OCI-LY1 (cell line): ENCODE results near the gene PDE12.

ENCODE experiments used
- H2AFZ ChIP-seq: fragments of 200-600 bp; sonication (generic), shearing (Covaris generic); 2 replicates; pipeline ENCODE4 v1.6.0; 2014; ENCODE audit warnings: antibody characterized with exemption, mild to moderate bottlenecking, low read length
- H3F3A ChIP-seq: fragments of 200-600 bp; sonication (generic), shearing (Covaris generic); 2 replicates; pipeline ENCODE4 v1.6.0; 2014; ENCODE audit warnings: mild to moderate bottlenecking, antibody characterized with exemption, low read length, moderate library complexity; ENCODE audit not compliant: insufficient read depth
- H3K27ac ChIP-seq: fragments of 200-600 bp; sonication (generic); 2 replicates; pipeline ENCODE4 v1.5.1; 2014; ENCODE audit warnings: low read length, mixed run types, mild to moderate bottlenecking, low read depth; ENCODE audit not compliant: poor library complexity, severe bottlenecking
- H3K27me3 ChIP-seq: fragments of 200-600 bp; sonication (generic); 2 replicates; pipeline ENCODE4 v1.6.0; 2014; ENCODE audit warnings: antibody characterized with exemption, mild to moderate bottlenecking, low read length, moderate library complexity; ENCODE audit not compliant: insufficient read depth
- H3K36me3 ChIP-seq: fragments of 200-600 bp; sonication (generic); 2 replicates; pipeline ENCODE4 v1.6.1; 2014; ENCODE audit warnings: mild to moderate bottlenecking, antibody characterized with exemption, low read length, moderate library complexity, mixed read lengths; ENCODE audit not compliant: insufficient read depth
- H3K4me1 ChIP-seq: fragments of 200-600 bp; sonication (generic); 2 replicates; pipeline ENCODE4 v1.5.1; 2014; ENCODE audit warnings: mild to moderate bottlenecking, low read length, moderate library complexity; ENCODE audit not compliant: insufficient read depth, severe bottlenecking
- H3K4me2 ChIP-seq: fragments of 200-600 bp; sonication (generic), shearing (Covaris generic); 2 replicates; pipeline ENCODE4 v1.6.1; 2014; ENCODE audit warnings: low read length
- H3K4me3 ChIP-seq: fragments of 200-600 bp; sonication (generic); 2 replicates; pipeline ENCODE4 v1.5.1; 2014; ENCODE audit warnings: low read length, low read depth, mild to moderate bottlenecking, mixed read lengths; ENCODE audit not compliant: poor library complexity, severe bottlenecking
- H3K79me2 ChIP-seq: fragments of 200-600 bp; shearing (Covaris generic); 2 replicates; pipeline ENCODE4 v1.6.1; 2016; ENCODE audit warnings: mixed run types, low read length, mixed read lengths; ENCODE audit not compliant: insufficient read depth
- H3K9ac ChIP-seq: fragments of 200-600 bp; sonication (generic), shearing (Covaris generic); 2 replicates; pipeline ENCODE4 v1.6.1; 2014; ENCODE audit warnings: mild to moderate bottlenecking, low read length, mixed read lengths
- H3K9me2 ChIP-seq: fragments of 200-600 bp; sonication (generic), shearing (Covaris generic); 2 replicates; pipeline ENCODE4 v1.6.1; 2014; ENCODE audit warnings: low read depth, mild to moderate bottlenecking, low read length, mixed read lengths
- H3K9me3 ChIP-seq: fragments of 200-600 bp; shearing (Covaris generic); 2 replicates; pipeline ENCODE4 v1.6.1; 2014; ENCODE audit warnings: low read length, mixed read lengths
- H4K20me1 ChIP-seq: fragments of 200-600 bp; sonication (generic), shearing (Covaris generic); 2 replicates; pipeline ENCODE4 v1.6.0; 2016; ENCODE audit warnings: mild to moderate bottlenecking, low read length; ENCODE audit not compliant: insufficient read depth
- CTCF ChIP-seq: fragments of 200-600 bp; sonication (generic), shearing (Covaris generic); IDR thresholded peaks from 2 replicates; pipeline ENCODE4 v1.5.1; 2017; ENCODE audit warnings: mild to moderate bottlenecking, antibody characterized with exemption, low read length, moderate library complexity, mixed read lengths
- EZH2 ChIP-seq: fragments of 200-600 bp; sonication (generic), shearing (Covaris generic); IDR thresholded peaks from 2 replicates; pipeline ENCODE4 v1.8.0; 2017; ENCODE audit warnings: borderline replicate concordance, mixed run types, mild to moderate bottlenecking, antibody characterized with exemption, low read length, moderate library complexity, mixed read lengths

Gene PDE12

GRCh38 chr3:57569859-57570450 lies 13.9 kb downstream of the PDE12 start:
- H3K4me1 ChIP-seq = no peaks in the 10 kb centered on the region
- no peak overlapping the region for H3K27ac ChIP-seq
- no peak overlapping the region for H2AFZ ChIP-seq
- H3F3A ChIP-seq = no peaks in the 10 kb centered on the region
- H3K4me3 ChIP-seq = no peak overlapping the region
- no peaks in the 10 kb centered on the region for H4K20me1 ChIP-seq
- H3K27me3 ChIP-seq = no peaks in the 10 kb centered on the region
- no peak overlapping the region for H3K4me2 ChIP-seq
- H3K9ac ChIP-seq = no peak overlapping the region
- H3K9me2 ChIP-seq = no peaks in the 10 kb centered on the region
- peaks cover 79% of the 10 kb centered on the region for H3K36me3 ChIP-seq
- 0 out of 2 replicates have a peak, but pooled peaks cover 3% of the 10 kb centered on the region for H3K79me2 ChIP-seq
- H3K9me3 ChIP-seq = no peaks in the 10 kb centered on the region
- no peak for TF ChIP-seq CTCF
- TF ChIP-seq EZH2 = no peak

- H3K4me1 ChIP-seq = no peaks in the 10 kb centered on the region
- no peaks in the 10 kb centered on the region for H3F3A ChIP-seq
- TF ChIP-seq EZH2 = no peak
- TF ChIP-seq CTCF = no peak
- no peak overlapping the region for H3K4me3 ChIP-seq
- no peak overlapping the region for H2AFZ ChIP-seq
- H3K27me3 ChIP-seq = no peaks in the 10 kb centered on the region
- H3K4me2 ChIP-seq = no peak overlapping the region
- no peaks in the 10 kb centered on the region for H3K9me3 ChIP-seq
- 0 out of 2 replicates have a peak, but pooled peaks cover 3% of the 10 kb centered on the region for H3K79me2 ChIP-seq
- H3K9ac ChIP-seq = no peak overlapping the region
- H3K9me2 ChIP-seq = no peaks in the 10 kb centered on the region
- no peak overlapping the region for H3K27ac ChIP-seq
- peaks cover 82% of the 10 kb centered on the region for H3K36me3 ChIP-seq
- H4K20me1 ChIP-seq = no peaks in the 10 kb centered on the region
Measured at GRCh38 chr3:57570878-57571277, 14.8 kb downstream of the PDE12 start.

- Histone ChIP-seq H3K9me3 (no peaks in the 10 kb centered on the region), H3K36me3 (peaks cover 85% of the 10 kb centered on the region)
Measured at GRCh38 chr3:57572096-57572495, 16.0 kb downstream of the PDE12 start.

More at GRCh38 chr3:57572096-57572495, 16.0 kb downstream of the PDE12 start:
- H3K27ac ChIP-seq = no peak overlapping the region
- no peak overlapping the region for H2AFZ ChIP-seq
- no peaks in the 10 kb centered on the region for H3F3A ChIP-seq
- H3K9ac ChIP-seq = no peak overlapping the region
- H3K79me2 ChIP-seq = 0 out of 2 replicates have a peak, but pooled peaks cover 3% of the 10 kb centered on the region
- H3K4me1 ChIP-seq = no peaks in the 10 kb centered on the region
- no peak overlapping the region for H3K4me3 ChIP-seq
- TF ChIP-seq EZH2 = no peak
- no peak for TF ChIP-seq CTCF
- H4K20me1 ChIP-seq = no peaks in the 10 kb centered on the region
- no peaks in the 10 kb centered on the region for H3K9me2 ChIP-seq
- no peaks in the 10 kb centered on the region for H3K27me3 ChIP-seq
- H3K4me2 ChIP-seq = no peak overlapping the region
